Left renal pelvis (tissue), 4 donors: ENCODE measurements around the gene TMED9. TPM values are rescaled to one million over a fixed set of nuclear protein-coding genes. Genes with fewer than 3 reads are reported as not detected.
A peak's percentile ranks its signal among the peaks of the same experiment; 100 is the strongest.
"Not testable (repeated sequence)": the region's sequence is repeated elsewhere in the genome, so short reads cannot be mapped to it uniquely, and the experiment has no call there.

Source experiments
- DNase-seq, 4 donors: peaks; one replicate each; pipeline ENCODE4 v3.0.0-alpha.2; 2013; ENCODE audit warnings: low read depth in 4 of 4, low spot score in 3 of 4
- polyA plus RNA-seq, 4 donors: library from polyadenylated mRNA; unstranded; fragments of 120-200 nt; gene quantifications; one replicate each; pipeline ENCODE4 v1.2.1, GENCODE V29; 2013; ENCODE audit not compliant: insufficient read length in 4 of 4

Gene TMED9
- polyA plus RNA-seq, 4 donors: 147 to 156 (median 154) TPM

DNA sequence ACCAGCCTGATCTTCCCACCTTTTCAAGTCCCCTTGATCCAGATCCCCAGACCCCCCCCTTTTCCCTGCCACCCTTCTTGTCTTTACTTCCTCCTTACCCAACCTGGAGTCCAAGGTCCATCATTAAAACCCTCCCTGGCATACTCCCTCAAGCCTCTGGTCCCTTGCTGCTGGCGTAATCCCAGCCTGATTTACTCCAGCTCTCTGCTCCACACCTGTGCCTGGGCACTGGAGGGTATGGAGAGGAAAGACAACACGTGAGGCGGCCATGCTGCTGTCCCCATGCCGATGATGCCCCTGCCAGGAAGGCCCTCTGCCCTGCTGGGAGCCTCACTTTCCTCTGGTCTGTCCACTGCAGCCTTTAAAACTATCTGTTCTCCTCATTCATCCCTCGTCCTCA lies 13.1 kb downstream of the TMED9 start:
- no peak for DNase-seq

GRCh38 chr5:177605667-177606066 lies 13.7 kb downstream of the TMED9 start:
- no peak for DNase-seq

DNA sequence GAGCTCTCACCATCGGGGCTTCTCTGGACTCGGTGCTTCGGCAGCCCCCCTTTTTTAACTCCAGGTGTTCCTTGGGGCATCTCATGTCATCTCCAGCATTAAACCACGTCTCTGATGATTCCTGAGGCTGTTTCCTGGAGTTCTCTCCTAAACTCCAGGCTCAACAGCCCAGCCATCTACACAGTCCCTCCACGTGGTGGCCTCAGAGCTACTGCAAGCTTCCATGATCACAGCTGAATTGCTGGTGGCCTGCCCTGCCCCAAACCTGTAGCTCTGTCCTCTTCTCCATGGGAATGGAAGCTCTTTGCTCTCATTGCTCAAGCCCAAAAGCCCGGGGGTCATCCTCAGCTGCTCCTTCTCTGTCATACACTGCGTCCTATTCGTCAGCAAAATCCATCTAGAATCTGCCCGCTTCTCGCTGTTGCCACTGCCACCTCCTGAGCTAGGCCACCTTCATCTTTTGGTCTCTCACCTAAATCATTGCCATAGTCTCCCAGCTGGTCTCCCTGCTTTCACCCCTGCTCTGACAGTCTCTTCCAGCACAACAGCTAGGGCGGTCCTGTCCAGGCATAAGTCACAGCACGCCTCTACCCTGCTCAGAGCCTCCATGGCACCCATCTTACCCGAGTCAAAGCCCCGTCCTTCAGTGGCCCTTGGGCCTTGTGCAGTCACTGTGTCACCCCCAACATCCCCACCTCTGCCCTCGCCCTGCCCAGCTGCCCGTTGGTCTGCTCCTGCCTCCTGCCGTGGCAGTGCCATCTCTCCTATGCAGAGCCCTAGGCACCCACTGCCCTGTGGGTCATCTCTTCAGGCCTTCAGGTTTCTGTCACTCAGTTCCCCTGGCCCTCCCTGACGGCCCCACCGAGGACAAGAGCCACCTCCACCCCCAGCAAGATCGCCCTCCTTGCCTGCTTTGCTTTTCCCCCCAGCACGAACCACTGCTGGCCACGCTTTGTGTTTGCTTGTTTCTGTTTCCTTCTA lies 14.4 kb downstream of the TMED9 start:
- no peak for DNase-seq

DNA sequence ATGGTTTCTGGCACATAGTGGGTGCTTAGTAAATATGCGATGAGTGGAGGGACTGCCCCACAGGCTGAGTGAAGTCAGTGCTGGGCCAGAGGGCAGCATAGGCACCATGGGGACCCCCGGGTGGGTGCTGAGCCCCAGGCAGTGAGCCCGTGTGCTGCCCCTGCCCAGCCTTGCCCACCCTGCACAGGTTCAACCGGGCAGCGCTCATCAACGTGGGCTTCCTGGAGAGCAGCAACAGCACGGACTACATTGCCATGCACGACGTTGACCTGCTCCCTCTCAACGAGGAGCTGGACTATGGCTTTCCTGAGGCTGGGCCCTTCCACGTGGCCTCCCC lies 15.1 kb downstream of the TMED9 start:
- DNase-seq: no peak

DNA sequence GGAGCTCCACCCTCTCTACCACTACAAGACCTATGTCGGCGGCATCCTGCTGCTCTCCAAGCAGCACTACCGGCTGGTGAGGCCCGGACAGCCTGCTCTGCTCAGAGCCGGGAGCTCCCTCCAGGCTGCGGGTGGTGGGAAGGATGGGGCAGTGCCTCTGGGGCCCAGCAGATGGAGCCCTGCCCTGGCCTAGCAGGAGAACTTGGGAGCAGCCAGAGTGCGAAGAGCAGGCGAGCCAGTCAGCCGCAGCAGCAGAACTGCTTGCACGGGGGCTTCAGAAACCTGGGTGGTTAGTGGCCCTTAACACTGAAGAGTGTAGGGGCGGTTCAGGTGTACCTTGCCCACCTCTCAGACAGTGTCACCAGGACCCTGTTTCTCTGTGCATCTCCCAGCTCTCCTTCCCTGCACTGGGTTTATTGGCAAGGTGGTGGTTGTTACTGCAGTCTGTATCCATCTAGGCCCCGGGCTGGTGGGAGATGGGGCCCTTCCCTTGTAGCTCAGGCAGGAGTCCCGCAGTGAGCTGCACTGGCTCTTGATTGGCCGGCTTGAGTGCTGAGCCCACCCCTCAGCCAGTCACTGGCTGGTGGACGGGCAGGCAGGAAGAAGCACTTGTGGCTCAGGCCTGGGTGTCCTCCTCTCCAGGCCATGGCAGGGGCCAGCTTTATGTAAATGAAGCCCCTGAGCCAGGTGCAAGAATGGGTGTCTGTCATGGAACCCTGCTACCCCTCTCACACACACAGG lies 15.6 kb downstream of the TMED9 start:
- peak in 3 of 4 donors; percentile 60 to 73 (median 61) for DNase-seq

- DNase-seq: no peak
Observed at GRCh38 chr5:177608243-177609075, 16.5 kb downstream of the TMED9 start.

- DNase-seq: no peak
Observed at GRCh38 chr5:177609076-177610059, 17.4 kb downstream of the TMED9 start.

- no peak for DNase-seq
Observed at GRCh38 chr5:177610131-177610769, 18.2 kb downstream of the TMED9 start.

- DNase-seq: no peak
Observed at GRCh38 chr5:177610770-177611445, 18.9 kb downstream of the TMED9 start.

DNA sequence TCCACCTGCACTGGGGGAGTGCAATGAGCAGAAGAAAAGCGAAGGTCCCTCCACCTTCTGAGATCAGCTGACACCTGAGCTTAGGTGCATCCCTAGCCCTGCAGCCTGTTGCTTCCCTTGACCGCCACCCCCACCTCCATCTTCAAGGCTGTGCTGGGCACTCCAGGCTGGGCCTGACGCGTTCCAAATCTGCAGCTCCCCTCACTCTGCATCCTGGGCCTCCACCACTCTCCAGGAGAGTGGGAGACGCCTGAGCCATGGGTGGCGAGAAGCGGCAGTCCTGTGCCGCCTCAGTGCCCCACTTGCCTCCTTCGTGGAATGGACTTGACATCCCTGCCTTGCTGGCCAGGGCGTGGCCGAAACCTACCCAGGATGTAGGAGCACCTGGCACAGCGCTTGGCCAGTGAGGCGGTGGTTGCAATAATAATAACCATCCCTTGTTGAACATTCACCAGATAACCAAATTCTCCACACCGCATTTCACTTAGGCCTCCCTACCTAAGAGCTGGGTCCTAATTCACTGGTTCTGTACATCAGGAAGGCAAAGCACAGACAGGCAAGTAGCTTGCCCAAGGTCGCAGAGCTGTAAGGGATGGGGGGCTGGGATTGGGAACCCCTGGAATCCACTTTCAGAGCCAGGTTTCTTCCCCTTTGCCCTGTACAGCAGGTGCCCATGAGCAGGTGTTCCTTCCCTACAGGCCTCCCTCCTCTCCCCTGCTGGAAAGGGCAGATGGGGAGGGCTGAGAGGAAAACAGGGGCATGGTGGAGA lies 19.6 kb downstream of the TMED9 start:
- DNase-seq: no peak

DNA sequence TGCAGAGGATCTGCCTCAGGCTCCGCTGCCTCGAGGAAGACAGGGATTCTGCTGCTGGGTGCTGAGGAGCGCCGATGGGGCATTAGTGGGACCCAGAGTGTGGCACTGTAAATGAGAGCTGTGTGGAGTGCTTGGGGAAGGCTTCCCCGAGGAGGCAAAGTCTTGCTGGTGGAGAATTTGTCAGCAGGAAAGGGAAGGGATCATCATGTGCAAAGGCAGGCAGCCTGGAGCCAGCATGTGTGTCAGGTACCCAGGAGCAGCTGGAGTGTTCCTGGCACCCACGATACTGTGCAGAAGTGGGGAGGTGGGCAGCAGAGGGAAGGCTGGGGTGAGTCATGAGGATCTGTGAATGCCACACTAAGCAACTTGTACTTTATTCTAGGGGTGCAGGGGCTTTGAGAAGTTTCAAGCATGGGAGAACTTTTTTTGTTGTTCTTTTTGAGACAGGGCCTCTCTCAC lies 20.2 kb downstream of the TMED9 start:
- no peak for DNase-seq

DNA sequence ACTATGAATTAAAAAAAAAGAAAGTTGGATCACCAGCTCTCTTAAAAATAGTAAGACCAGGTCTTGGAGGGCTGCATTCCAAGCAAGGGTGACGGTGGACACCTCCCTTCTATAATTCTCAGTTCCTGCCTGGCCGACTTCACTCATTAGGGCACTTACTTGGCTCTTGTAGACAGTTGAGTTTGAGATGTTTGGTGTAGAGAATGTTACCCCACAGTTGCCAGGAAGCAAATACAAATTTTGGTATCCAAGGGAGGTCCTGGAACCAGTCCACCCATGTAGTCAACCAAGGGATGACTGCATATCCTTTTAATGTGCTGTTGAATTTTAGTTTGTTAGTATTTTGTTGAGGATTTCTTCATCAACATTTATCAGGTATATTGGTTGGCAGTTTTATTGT lies 28.6 kb downstream of the TMED9 start:
- no peak for DNase-seq

GRCh38 chr5:177624172-177624571 lies 32.2 kb downstream of the TMED9 start:
- DNase-seq: not testable (repeated sequence)

DNA sequence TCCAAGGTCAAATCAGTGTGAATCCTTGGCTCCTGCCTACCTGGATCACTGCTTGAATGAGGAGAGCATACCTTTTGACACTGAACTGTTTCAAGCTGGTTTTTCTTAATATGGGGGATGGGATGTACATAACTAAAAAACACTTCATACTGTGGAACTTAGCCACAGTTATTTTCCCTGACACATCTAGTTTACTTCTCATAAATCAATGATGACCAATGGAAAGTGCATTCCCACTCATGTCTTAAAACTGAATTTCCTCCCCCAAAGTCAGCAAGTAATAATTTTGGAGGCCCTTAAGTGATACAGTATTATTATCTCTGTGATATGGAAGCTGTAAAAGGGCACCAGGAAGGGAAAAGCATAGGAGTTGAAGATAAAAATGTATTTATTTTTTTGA lies 38.2 kb downstream of the TMED9 start:
- DNase-seq: not testable (repeated sequence)

DNA sequence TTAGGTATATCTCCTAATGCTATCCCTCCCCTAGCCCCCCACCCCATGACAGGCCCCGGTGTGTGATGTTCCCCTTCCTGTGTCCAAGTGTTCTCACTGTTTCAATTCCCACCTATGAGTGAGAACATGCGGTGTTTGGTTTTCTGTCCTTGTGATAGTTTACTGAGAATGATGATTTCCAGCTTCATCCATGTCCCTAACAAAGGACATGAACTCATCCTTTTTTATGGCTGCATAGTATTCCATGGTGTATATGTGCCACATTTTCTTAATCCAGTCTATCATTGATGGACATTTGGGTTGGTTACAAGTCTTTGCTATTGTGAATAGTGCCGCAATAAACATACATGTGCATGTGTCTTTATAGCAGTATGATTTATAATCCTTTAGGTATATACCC lies 42.9 kb downstream of the TMED9 start:
- DNase-seq: not testable (repeated sequence)

- DNase-seq: not testable (repeated sequence)
Observed at GRCh38 chr5:177645462-177645861, 53.5 kb downstream of the TMED9 start.
